Liver (tissue), 9 donors: Measurements from ENCODE around the gene PPP2R2B. TPM values are rescaled to one million over a fixed set of nuclear protein-coding genes. Genes with fewer than 3 reads are reported as not detected.

Experiments
- DNase-seq: peaks from one replicate; pipeline ENCODE4 v3.0.0-alpha.2; 2017; ENCODE audit warnings: low spot score
- H3K27ac ChIP-seq, 2 donors: one replicate each; pipeline ENCODE4 v1.7.0; 2013; ENCODE audit warnings: inconsistent platforms in 2 of 2, low read length in 2 of 2, control low read depth in 1 of 2, low read depth in 1 of 2, mild to moderate bottlenecking in 1 of 2
- H3K27me3 ChIP-seq, 4 donors: one replicate each; pipeline versions ENCODE4 v1.6.1 to v1.7.0; 2013; ENCODE audit warnings: low read length in 3 of 4, inconsistent platforms in 1 of 4, mild to moderate bottlenecking in 1 of 4, moderate library complexity in 1 of 4; ENCODE audit not compliant: control insufficient read depth in 4 of 4, insufficient read depth in 4 of 4
- H3K36me3 ChIP-seq, 4 donors: one replicate each; pipeline versions ENCODE4 v1.6.1 to v1.7.0; 2013; ENCODE audit warnings: low read length in 3 of 4, mild to moderate bottlenecking in 3 of 4, low read depth in 1 of 4, moderate library complexity in 1 of 4; ENCODE audit not compliant: control insufficient read depth in 4 of 4, insufficient read depth in 3 of 4
- H3K4me1 ChIP-seq, 4 donors: one replicate each; pipeline versions ENCODE4 v1.6.1 to v1.7.0; 2013; ENCODE audit warnings: low read length in 3 of 4, mild to moderate bottlenecking in 3 of 4, moderate library complexity in 1 of 4; ENCODE audit not compliant: control insufficient read depth in 4 of 4, insufficient read depth in 4 of 4
- H3K4me3 ChIP-seq, 3 donors: one replicate each; pipeline versions ENCODE4 v1.6.1 to v1.7.0; 2013; ENCODE audit warnings: low read length in 3 of 3, control low read depth in 1 of 3, low read depth in 1 of 3, mild to moderate bottlenecking in 1 of 3
- H3K9ac ChIP-seq, 2 donors: one replicate each; pipeline ENCODE4 v1.7.0; 2013; ENCODE audit warnings: low read length in 2 of 2, mild to moderate bottlenecking in 2 of 2, moderate library complexity in 2 of 2, control low read depth in 1 of 2, low read depth in 1 of 2
- H3K9me3 ChIP-seq, 4 donors: one replicate each; pipeline versions ENCODE4 v1.6.1 to v1.7.0; 2013; ENCODE audit warnings: low read length in 3 of 4; ENCODE audit not compliant: control insufficient read depth in 4 of 4
- CTCF ChIP-seq: fragments of 150-350 bp; IDR thresholded peaks from 2 replicates; pipeline ENCODE4 v1.5.1; 2017; ENCODE audit warnings: improper control_type of control experiment, low read depth, low read length; ENCODE audit not compliant: missing input control
- FOXA1 ChIP-seq: IDR thresholded peaks from 2 replicates; pipeline ENCODE4 v1.6.1; 2016; ENCODE audit warnings: antibody characterized with exemption
- FOXA2 ChIP-seq: IDR thresholded peaks from 2 replicates; pipeline ENCODE4 v1.6.1; 2016; ENCODE audit warnings: antibody characterized with exemption
- GABPA ChIP-seq, 2 donors: IDR thresholded peaks in 1 of 2; conservative IDR thresholded peaks in 1 of 2; 2 replicates each; pipeline ENCODE4 v1.6.1; 2016; ENCODE audit warnings: antibody characterized with exemption in 2 of 2, mild to moderate bottlenecking in 1 of 2, moderate library complexity in 1 of 2
- HNF4A ChIP-seq, 2 donors: conservative IDR thresholded peaks; 2 replicates each; pipeline ENCODE4 v1.6.1; 2016; ENCODE audit warnings: antibody characterized with exemption in 2 of 2, mild to moderate bottlenecking in 2 of 2
- HNF4G ChIP-seq: IDR thresholded peaks from 2 replicates; pipeline ENCODE4 v1.6.1; 2016; ENCODE audit warnings: antibody characterized with exemption
- JUND ChIP-seq, 2 donors: IDR thresholded peaks; 2 replicates each; pipeline ENCODE4 v1.6.1; 2016; ENCODE audit warnings: antibody characterized with exemption in 2 of 2
- NR2F2 ChIP-seq: IDR thresholded peaks from 2 replicates; pipeline ENCODE4 v1.6.1; 2016; ENCODE audit warnings: antibody characterized with exemption
- RAD21 ChIP-seq, 2 donors: IDR thresholded peaks; 2 replicates each; pipeline ENCODE4 v1.6.1; 2016; ENCODE audit warnings: antibody characterized with exemption in 2 of 2, mild to moderate bottlenecking in 2 of 2
- RXRA ChIP-seq, 2 donors: IDR thresholded peaks; 2 replicates each; pipeline ENCODE4 v1.6.1; 2017 to 2018; ENCODE audit warnings: antibody characterized with exemption in 2 of 2, mild to moderate bottlenecking in 1 of 2
- SP1 ChIP-seq: IDR thresholded peaks from 2 replicates; pipeline ENCODE4 v1.6.1; 2018; ENCODE audit warnings: antibody characterized with exemption, mild to moderate bottlenecking
- TAF1 ChIP-seq: conservative IDR thresholded peaks from 2 replicates; pipeline ENCODE4 v1.6.1; 2016; ENCODE audit warnings: antibody characterized with exemption, mild to moderate bottlenecking
- ZBTB33 ChIP-seq: IDR thresholded peaks from 2 replicates; pipeline ENCODE4 v1.6.1; 2016; ENCODE audit warnings: antibody characterized with exemption
- WGBS: extraction: QIAGEN DNeasy Blood & Tissue Kit; methylation state at CpG from one replicate; pipeline ENCODE4 v1.1.7; 2013; 5-methylcytosine and 5-hydroxymethylcytosine counted together
- polyA plus RNA-seq, 2 donors: library from polyadenylated mRNA; stranded (reverse) in 1 of 2; unstranded in 1 of 2; fragments of 200-250 nt in 1 of 2; fragments of >200 nt in 1 of 2; fragmentation: Nextera tagmentation in 1 of 2; extraction: Ambion mirVana in 1 of 2; gene quantifications; one replicate each; pipeline versions ENCODE4 v1.2.1 to v1.2.3, GENCODE V29; 2013 to 2015
- total RNA-seq, 2 donors: library from RNA; depleted of rRNA; stranded (reverse); fragments of >200 nt; gene quantifications; one replicate each; pipeline ENCODE4 v1.2.3, GENCODE V29; 2014
- TF ChIP-seq, protein P1 (sequence below): IDR thresholded peaks from 2 replicates; pipeline ENCODE4 v1.6.1; 2016; ENCODE audit warnings: antibody characterized with exemption
- TF ChIP-seq, protein P2 (sequence below): IDR thresholded peaks from 2 replicates; pipeline ENCODE4 v1.6.1; 2016; ENCODE audit warnings: antibody characterized with exemption, mild to moderate bottlenecking
- TF ChIP-seq, protein P3 (sequence below): IDR thresholded peaks from 2 replicates; pipeline ENCODE4 v1.6.1; 2016; ENCODE audit warnings: antibody characterized with exemption
- donor health status: healthy.
- donor health status: healthy.
- donor health status: healthy.
- donor health status: healthy.
- donor health status: healthy.

Gene PPP2R2B
- total and polyA plus RNA-seq, 4 donors: 0.15 to 6.3 (median 0.40) TPM

DNA sequence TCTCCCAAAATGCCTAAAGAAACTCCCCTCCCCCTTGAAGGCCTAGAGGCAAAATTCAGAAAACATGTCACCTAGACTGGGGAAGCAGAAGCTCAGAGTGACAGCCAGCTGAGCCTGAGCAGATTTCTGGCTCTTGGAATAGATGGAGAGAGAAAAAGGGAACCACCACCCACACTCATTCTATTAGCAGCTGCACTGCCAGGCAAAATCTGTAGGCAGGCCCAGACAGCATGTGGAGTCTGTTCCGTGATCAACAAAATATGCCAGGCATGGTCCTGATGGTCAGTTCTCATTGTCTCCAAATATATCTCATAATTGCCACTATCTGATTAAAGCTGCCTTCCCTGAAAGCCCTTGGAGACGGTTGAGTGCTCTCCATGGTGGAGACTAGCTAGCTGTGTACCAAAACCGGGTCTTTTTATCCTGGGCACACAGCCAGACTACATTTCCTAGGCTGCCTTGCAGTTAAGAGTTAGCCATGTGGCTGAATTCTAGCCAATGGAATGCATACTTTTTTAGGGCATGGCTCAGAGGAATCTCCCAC is 230.8 kb downstream of the PPP2R2B start:
- WGBS: 74% methylated on average over 3 of the region's 3 CpGs
- Histone ChIP-seq H3K27ac (no peak overlapping the region), H3K4me1 (peaks cover 4 to 8% (median 5%) of the 10 kb centered on the region in 4 donors), H3K27me3 (no peaks in the 10 kb centered on the region), H3K9ac (no peak overlapping the region), H3K4me3 (no peak overlapping the region), H3K9me3 (no peaks in the 10 kb centered on the region), H3K36me3 (no peaks in the 10 kb centered on the region)
- TF ChIP-seq GABPA (IDR thresholded peaks at IDR 0.05 in 1 of 2, conservative IDR thresholded peaks at IDR 0.05 in 1 of 2) (no peak), RAD21 (IDR thresholded peaks at IDR 0.05) (no peak), HNF4A (conservative IDR thresholded peaks at IDR 0.05) (no peak), NR2F2 (no peak), FOXA1 (no peak), JUND (IDR thresholded peaks at IDR 0.05) (no peak), TAF1 (no peak), RXRA (IDR thresholded peaks at IDR 0.05) (no peak), FOXA2 (no peak), SP1 (no peak), CTCF (no peak), HNF4G (no peak), ZBTB33 (no peak)
- TF ChIP-seq, protein P1, sequence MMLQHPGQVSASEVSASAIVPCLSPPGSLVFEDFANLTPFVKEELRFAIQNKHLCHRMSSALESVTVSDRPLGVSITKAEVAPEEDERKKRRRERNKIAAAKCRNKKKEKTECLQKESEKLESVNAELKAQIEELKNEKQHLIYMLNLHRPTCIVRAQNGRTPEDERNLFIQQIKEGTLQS: no peak
- TF ChIP-seq, protein P2, sequence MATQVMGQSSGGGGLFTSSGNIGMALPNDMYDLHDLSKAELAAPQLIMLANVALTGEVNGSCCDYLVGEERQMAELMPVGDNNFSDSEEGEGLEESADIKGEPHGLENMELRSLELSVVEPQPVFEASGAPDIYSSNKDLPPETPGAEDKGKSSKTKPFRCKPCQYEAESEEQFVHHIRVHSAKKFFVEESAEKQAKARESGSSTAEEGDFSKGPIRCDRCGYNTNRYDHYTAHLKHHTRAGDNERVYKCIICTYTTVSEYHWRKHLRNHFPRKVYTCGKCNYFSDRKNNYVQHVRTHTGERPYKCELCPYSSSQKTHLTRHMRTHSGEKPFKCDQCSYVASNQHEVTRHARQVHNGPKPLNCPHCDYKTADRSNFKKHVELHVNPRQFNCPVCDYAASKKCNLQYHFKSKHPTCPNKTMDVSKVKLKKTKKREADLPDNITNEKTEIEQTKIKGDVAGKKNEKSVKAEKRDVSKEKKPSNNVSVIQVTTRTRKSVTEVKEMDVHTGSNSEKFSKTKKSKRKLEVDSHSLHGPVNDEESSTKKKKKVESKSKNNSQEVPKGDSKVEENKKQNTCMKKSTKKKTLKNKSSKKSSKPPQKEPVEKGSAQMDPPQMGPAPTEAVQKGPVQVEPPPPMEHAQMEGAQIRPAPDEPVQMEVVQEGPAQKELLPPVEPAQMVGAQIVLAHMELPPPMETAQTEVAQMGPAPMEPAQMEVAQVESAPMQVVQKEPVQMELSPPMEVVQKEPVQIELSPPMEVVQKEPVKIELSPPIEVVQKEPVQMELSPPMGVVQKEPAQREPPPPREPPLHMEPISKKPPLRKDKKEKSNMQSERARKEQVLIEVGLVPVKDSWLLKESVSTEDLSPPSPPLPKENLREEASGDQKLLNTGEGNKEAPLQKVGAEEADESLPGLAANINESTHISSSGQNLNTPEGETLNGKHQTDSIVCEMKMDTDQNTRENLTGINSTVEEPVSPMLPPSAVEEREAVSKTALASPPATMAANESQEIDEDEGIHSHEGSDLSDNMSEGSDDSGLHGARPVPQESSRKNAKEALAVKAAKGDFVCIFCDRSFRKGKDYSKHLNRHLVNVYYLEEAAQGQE: no peak
- TF ChIP-seq, protein P3, sequence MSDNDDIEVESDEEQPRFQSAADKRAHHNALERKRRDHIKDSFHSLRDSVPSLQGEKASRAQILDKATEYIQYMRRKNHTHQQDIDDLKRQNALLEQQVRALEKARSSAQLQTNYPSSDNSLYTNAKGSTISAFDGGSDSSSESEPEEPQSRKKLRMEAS: no peak
- no peak for DNase-seq

GRCh38 chr5:146646441-146646840 is 232.1 kb downstream of the PPP2R2B start:
- H3K4me1 ChIP-seq: peaks cover 4 to 8% (median 5%) of the 10 kb centered on the region in 4 donors
- no peaks in the 10 kb centered on the region for H3K36me3 ChIP-seq
- no peak for TF ChIP-seq GABPA (IDR thresholded peaks at IDR 0.05 in 1 of 2, conservative IDR thresholded peaks at IDR 0.05 in 1 of 2)
- TF ChIP-seq CTCF: no peak
- TF ChIP-seq, protein P2: no peak
- no peak for TF ChIP-seq RXRA (IDR thresholded peaks at IDR 0.05)
- TF ChIP-seq, protein P3: no peak
- WGBS: 96% methylated on average over 1 of the region's 1 CpG
- no peak for DNase-seq
- no peaks in the 10 kb centered on the region for H3K27me3 ChIP-seq
- H3K9me3 ChIP-seq: no peaks in the 10 kb centered on the region
- no peak overlapping the region for H3K9ac ChIP-seq
- H3K4me3 ChIP-seq: no peak overlapping the region
- H3K27ac ChIP-seq: no peak overlapping the region
